G401.6 (cell line): ENCODE results near the gene TPSAB1.
"Not testable (repeated sequence)": the region's sequence is repeated elsewhere in the genome, so short reads cannot be mapped to it uniquely, and the experiment has no call there.

Source experiments
- FAIRE-seq: peaks from 2 replicates; lab custom pipeline; 2012; peaks lifted over from hg19 to GRCh38; lab: Jason Lieb, UNC

TPSAB1 gene

GRCh38 chr16:1269418-1269817 lies 28.9 kb downstream of the TPSAB1 start:
- FAIRE-seq: not testable (repeated sequence)

- FAIRE-seq: no peak
Observed at GRCh38 chr16:1271380-1271723, 30.8 kb downstream of the TPSAB1 start.

GRCh38 chr16:1271724-1272413 lies 31.4 kb downstream of the TPSAB1 start:
- not testable (repeated sequence) for FAIRE-seq

GRCh38 chr16:1272453-1273198 lies 32.1 kb downstream of the TPSAB1 start:
- FAIRE-seq: no peak

GRCh38 chr16:1273816-1274215 lies 33.3 kb downstream of the TPSAB1 start:
- FAIRE-seq: no peak

- FAIRE-seq: no peak
Observed at GRCh38 chr16:1274767-1275166, 34.3 kb downstream of the TPSAB1 start.

- FAIRE-seq: no peak
Observed at GRCh38 chr16:1275791-1276579, 35.5 kb downstream of the TPSAB1 start.

GRCh38 chr16:1276580-1276878 lies 36.0 kb downstream of the TPSAB1 start:
- FAIRE-seq: no peak

GRCh38 chr16:1277151-1277598 lies 36.7 kb downstream of the TPSAB1 start:
- no peak for FAIRE-seq

- FAIRE-seq: no peak
Observed at GRCh38 chr16:1277617-1278282, 37.2 kb downstream of the TPSAB1 start.

- FAIRE-seq: no peak
Observed at GRCh38 chr16:1278477-1278876, 38.0 kb downstream of the TPSAB1 start.

GRCh38 chr16:1279081-1279944 lies 38.8 kb downstream of the TPSAB1 start:
- no peak for FAIRE-seq

- no peak for FAIRE-seq
Observed at GRCh38 chr16:1279945-1280589, 39.6 kb downstream of the TPSAB1 start.

GRCh38 chr16:1280783-1281182 lies 40.3 kb downstream of the TPSAB1 start:
- FAIRE-seq: no peak

GRCh38 chr16:1281517-1281916 lies 41.0 kb downstream of the TPSAB1 start:
- no peak for FAIRE-seq

GRCh38 chr16:1282324-1282973 lies 41.9 kb downstream of the TPSAB1 start:
- no peak for FAIRE-seq

- no peak for FAIRE-seq
Observed at GRCh38 chr16:1283296-1283695, 42.8 kb downstream of the TPSAB1 start.

GRCh38 chr16:1283996-1284616 lies 43.6 kb downstream of the TPSAB1 start:
- FAIRE-seq: no peak

GRCh38 chr16:1285669-1286512 lies 45.4 kb downstream of the TPSAB1 start:
- no peak for FAIRE-seq
